BLaER1 (cell line): ENCODE measurements around the gene ALAS1.
A peak's percentile ranks its signal among the peaks of the same experiment; 100 is the strongest.

Source experiments
- H3K27ac ChIP-seq: shearing (Covaris generic); formaldehyde crosslinking; 2 replicates; pipeline ENCODE4 v1.8.1; 2022
- H3K27me3 ChIP-seq: shearing (Covaris generic); formaldehyde crosslinking; 2 replicates; pipeline ENCODE4 v1.8.1; 2022
- H3K36me3 ChIP-seq: shearing (Covaris generic); formaldehyde crosslinking; 2 replicates; pipeline ENCODE4 v1.8.1; 2022
- H3K4me1 ChIP-seq: shearing (Covaris generic); formaldehyde crosslinking; 2 replicates; pipeline ENCODE4 v1.8.1; 2022
- H3K4me2 ChIP-seq: shearing (Covaris generic); formaldehyde crosslinking; 2 replicates; pipeline ENCODE4 v1.8.1; 2022
- H3K4me3 ChIP-seq: shearing (Covaris generic); formaldehyde crosslinking; 2 replicates; pipeline ENCODE4 v1.8.1; 2022
- H3K9ac ChIP-seq: shearing (Covaris generic); formaldehyde crosslinking; 2 replicates; pipeline ENCODE4 v1.8.1; 2022
- H3K9me3 ChIP-seq: shearing (Covaris generic); formaldehyde crosslinking; 2 replicates; pipeline ENCODE4 v1.8.1; 2022
- H4K20me1 ChIP-seq: shearing (Covaris generic); formaldehyde crosslinking; 2 replicates; pipeline ENCODE4 v1.8.1; 2022
- Cebpa-rat ChIP-seq: shearing (Covaris generic); IDR thresholded peaks from 2 replicates; pipeline ENCODE4 v1.8.1; 2022

ALAS1 gene

GRCh38 chr3:52218454-52218853 lies 20.5 kb downstream of the ALAS1 start:
- Histone ChIP-seq H3K27ac (peak overlapping the region; percentile 59), H3K27me3 (no peaks in the 10 kb centered on the region), H3K9me3 (no peaks in the 10 kb centered on the region), H3K4me2 (peak overlapping the region; percentile 80), H3K4me3 (peak overlapping the region; percentile 6; the same call in 1 of the 2 replicates), H4K20me1 (no peaks in the 10 kb centered on the region), H3K36me3 (peaks cover 57% of the 10 kb centered on the region), H3K9ac (0 out of 2 replicates have a peak overlapping the region, but pooled peaks have one; percentile 7), H3K4me1 (peaks cover 75% of the 10 kb centered on the region)
- TF ChIP-seq Cebpa-rat: no peak

GRCh38 chr3:52218937-52219650 lies 21.1 kb downstream of the ALAS1 start:
- H3K9ac ChIP-seq: peak overlapping the region; percentile 7; the same call in 1 of the 2 replicates
- no peaks in the 10 kb centered on the region for H3K27me3 ChIP-seq
- H4K20me1 ChIP-seq: no peaks in the 10 kb centered on the region
- H3K9me3 ChIP-seq: no peaks in the 10 kb centered on the region
- TF ChIP-seq Cebpa-rat: no peak
- H3K27ac ChIP-seq: peak overlapping the region; percentile 57
- peaks cover 50% of the 10 kb centered on the region for H3K36me3 ChIP-seq
- H3K4me1 ChIP-seq: peaks cover 81% of the 10 kb centered on the region
- peak overlapping the region; percentile 6; the same call in 1 of the 2 replicates for H3K4me3 ChIP-seq
- peak overlapping the region; percentile 80 for H3K4me2 ChIP-seq

- H3K4me2 ChIP-seq: peak overlapping the region; percentile 97
These were observed 22.5 kb downstream of the ALAS1 start for GRCh38 chr3:52220380-52221026.

GRCh38 chr3:52221141-52221562 lies 23.2 kb downstream of the ALAS1 start:
- 0 out of 2 replicates have a peak overlapping the region, but pooled peaks have one; percentile 24 for H3K9ac ChIP-seq
- peak overlapping the region; percentile 96 for H3K27ac ChIP-seq
- TF ChIP-seq Cebpa-rat: no peak
- H3K4me2 ChIP-seq: peak overlapping the region; percentile 97
- H3K4me1 ChIP-seq: peaks cover 95% of the 10 kb centered on the region
- no peaks in the 10 kb centered on the region for H3K9me3 ChIP-seq
- H3K36me3 ChIP-seq: peaks cover 30% of the 10 kb centered on the region; the same call in 1 of the 2 replicates
- H4K20me1 ChIP-seq: no peaks in the 10 kb centered on the region
- no peaks in the 10 kb centered on the region for H3K27me3 ChIP-seq
- H3K4me3 ChIP-seq: no peak overlapping the region

More at GRCh38 chr3:52220380-52221026, 22.5 kb downstream of the ALAS1 start:
- Histone ChIP-seq H3K27ac (peak overlapping the region; percentile 96), H3K27me3 (no peaks in the 10 kb centered on the region), H3K9me3 (no peaks in the 10 kb centered on the region), H3K4me1 (peaks cover 94% of the 10 kb centered on the region), H3K9ac (0 out of 2 replicates have a peak overlapping the region, but pooled peaks have one; percentile 24), H3K4me3 (no peak overlapping the region), H4K20me1 (no peaks in the 10 kb centered on the region), H3K36me3 (peaks cover 36% of the 10 kb centered on the region)
- no peak for TF ChIP-seq Cebpa-rat

DNA sequence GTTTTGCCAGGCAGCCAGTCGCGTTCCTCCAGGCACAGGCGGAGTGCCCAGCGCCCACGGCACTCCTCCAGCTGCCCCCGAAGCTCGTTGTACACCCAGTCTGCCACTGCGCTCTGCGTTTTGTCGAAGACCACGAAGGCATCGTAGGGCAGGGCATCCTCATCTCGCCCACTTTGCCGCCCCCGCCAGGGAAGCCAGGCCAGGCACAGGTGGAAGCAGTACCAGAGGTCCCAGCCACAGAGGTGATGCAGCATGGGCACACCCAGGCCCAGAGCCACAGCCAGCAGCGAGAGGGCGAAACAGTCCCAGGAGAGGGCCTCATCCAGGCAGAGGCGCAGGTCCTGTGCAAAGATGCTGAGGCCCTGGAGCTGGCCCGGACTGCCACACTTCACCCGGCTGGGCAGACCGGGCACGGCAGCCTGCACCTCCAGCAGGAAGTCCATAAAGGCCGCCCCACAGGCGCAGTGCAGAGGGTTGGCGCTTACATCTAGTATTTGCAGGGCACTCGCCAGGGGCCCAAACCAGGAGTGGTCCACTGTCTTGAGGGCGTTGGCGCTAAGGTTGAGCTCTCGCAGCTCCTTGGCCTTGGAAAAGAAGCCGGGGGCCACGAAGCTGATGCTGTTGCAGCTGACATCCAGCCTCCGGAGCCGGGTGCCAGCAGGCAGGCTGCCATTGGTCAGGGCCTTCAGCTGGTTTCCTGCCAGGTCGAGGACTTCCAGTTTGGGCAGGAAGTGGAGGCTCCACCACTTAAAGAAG lies 23.8 kb downstream of the ALAS1 start:
- Histone ChIP-seq H3K27me3 (no peaks in the 10 kb centered on the region), H3K4me1 (peaks cover 95% of the 10 kb centered on the region), H3K9me3 (no peaks in the 10 kb centered on the region), H3K27ac (peak overlapping the region; percentile 96), H3K9ac (no peak overlapping the region), H4K20me1 (no peaks in the 10 kb centered on the region), H3K36me3 (peaks cover 24% of the 10 kb centered on the region; the same call in 1 of the 2 replicates), H3K4me3 (no peak overlapping the region), H3K4me2 (peak overlapping the region; percentile 97)
- no peak for TF ChIP-seq Cebpa-rat

DNA sequence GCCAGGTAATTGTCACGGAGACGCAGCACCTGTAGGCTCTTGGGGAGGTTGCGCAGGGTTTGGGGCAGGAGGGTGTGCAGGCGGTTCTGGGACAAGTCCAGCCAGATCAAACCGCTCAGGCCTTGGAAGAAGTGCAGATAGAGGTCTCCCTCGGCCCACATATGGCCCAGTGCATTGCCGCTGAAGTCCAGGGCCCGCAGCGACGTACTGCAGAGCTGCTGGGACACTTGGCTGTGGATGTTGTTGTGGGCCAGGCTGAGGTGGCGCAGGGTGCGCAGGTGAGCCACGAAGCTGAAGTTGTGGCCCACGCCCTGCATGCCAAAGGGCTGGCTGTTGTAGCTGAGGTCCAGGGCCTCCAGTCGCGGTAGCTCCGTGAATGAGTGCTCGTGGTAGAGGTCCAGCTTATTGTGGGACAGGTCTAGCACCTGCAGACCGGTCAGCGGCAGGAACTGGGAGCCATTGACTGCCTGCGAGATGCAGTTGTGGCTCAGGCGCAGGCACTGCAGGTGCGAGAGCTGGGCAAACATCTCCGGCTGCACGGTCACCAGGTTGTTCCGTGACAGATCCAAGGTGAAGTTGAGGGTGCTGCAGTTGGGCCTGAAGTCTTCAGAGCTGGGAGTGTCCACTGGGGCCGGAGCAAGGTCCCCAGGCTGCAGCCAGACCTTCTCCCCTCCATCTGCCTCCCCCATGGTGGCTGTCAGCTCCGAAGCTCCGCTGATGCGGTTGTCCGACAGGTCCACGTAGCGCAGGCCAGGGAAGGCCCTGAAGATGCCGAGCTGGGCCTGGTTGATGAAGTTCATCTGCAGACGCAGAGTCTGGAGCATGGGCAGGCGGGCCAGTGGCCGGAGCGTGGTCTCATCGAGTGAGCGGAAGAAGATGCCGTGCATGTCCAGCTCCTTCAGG lies 24.6 kb downstream of the ALAS1 start:
- Histone ChIP-seq H3K36me3 (peaks cover 25% of the 10 kb centered on the region; the same call in 1 of the 2 replicates), H4K20me1 (no peaks in the 10 kb centered on the region), H3K9ac (no peak overlapping the region), H3K4me2 (peak overlapping the region; percentile 97), H3K27me3 (no peaks in the 10 kb centered on the region), H3K4me3 (no peak overlapping the region), H3K4me1 (peaks cover 95% of the 10 kb centered on the region), H3K9me3 (no peaks in the 10 kb centered on the region), H3K27ac (peak overlapping the region; percentile 96)
- TF ChIP-seq Cebpa-rat: no peak

DNA sequence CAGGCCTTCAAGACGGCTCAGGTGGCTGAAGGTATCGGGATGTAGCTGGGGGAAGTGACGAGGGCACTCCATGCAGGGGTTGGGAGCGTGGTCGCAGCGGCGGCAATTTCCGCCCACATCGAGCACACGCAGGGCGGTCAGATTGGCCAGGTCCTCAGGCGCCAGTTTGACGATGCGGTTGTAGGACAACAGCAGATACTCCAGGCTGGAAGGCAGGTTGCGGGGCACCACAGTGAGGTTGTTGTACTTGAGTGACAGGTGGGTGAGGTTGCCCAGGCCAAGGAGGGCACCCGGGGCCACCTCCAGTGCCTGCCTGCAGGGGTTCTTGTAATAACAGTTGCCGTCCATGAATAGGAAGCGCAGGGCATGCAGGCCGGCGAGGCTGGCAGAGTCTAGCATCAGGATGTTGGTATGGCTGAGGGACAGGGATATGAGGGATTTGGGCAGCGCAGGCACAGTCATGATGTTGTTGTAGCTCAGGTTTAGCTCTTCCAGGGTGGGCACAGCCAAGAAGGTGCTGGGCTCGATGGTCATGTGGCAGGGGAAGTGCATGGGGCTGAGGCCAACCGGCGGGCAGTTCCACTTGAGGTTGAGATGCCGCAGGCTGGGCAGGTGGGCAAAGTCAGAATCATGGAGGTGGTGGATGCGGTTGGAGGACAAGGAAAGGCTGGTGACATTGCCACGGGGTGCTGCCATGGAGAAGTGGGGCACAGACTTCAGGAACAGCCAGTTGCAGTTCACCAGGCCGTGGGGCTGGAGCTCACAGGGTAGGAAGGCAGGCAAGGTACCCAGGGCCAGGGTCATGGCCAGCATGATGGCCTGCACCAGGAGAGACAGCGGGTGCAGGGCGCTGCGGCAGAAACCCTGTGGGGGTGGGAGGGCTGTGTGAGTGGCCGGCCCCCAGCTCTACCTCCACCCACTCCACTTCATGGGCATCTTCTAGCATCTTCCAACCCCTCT lies 25.8 kb downstream of the ALAS1 start:
- peak overlapping the region; percentile 82 for H3K9ac ChIP-seq
- peaks cover 37% of the 10 kb centered on the region for H3K36me3 ChIP-seq
- H3K9me3 ChIP-seq: no peaks in the 10 kb centered on the region
- H3K27me3 ChIP-seq: no peaks in the 10 kb centered on the region
- peak overlapping the region; percentile 96 for H3K27ac ChIP-seq
- peaks cover 95% of the 10 kb centered on the region for H3K4me1 ChIP-seq
- peak overlapping the region; percentile 56; the same call in 1 of the 2 replicates for H3K4me3 ChIP-seq
- TF ChIP-seq Cebpa-rat: no peak
- peak overlapping the region; percentile 97 for H3K4me2 ChIP-seq
- no peaks in the 10 kb centered on the region for H4K20me1 ChIP-seq
